Measurements from ENCODE around the gene POR.
"Not testable (repeated sequence)": the region's sequence is repeated elsewhere in the genome, so short reads cannot be mapped to it uniquely, and the experiment has no call there.

Gene POR

DNA sequence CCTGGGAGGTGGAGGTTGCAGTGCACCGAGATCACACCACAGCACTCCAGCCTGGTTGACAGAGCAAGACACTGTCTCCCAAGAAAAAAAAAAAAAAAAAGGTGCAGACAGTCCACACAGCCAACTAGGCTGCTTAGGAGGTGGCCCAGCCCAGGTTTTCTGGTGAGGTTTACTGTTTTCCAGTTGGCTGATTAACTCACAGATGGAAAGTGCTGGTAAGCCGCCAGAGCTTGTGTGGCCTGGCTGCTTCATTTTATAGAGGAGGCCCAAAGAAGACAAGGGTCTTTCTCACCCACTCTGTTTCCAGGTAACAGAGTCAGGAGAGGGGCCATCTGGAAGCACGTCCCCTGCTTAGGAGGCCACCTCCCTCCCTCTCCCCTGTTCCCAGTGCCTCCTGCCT is 29.9 kb upstream of the POR start:
- no peak for DNase-seq

DNA sequence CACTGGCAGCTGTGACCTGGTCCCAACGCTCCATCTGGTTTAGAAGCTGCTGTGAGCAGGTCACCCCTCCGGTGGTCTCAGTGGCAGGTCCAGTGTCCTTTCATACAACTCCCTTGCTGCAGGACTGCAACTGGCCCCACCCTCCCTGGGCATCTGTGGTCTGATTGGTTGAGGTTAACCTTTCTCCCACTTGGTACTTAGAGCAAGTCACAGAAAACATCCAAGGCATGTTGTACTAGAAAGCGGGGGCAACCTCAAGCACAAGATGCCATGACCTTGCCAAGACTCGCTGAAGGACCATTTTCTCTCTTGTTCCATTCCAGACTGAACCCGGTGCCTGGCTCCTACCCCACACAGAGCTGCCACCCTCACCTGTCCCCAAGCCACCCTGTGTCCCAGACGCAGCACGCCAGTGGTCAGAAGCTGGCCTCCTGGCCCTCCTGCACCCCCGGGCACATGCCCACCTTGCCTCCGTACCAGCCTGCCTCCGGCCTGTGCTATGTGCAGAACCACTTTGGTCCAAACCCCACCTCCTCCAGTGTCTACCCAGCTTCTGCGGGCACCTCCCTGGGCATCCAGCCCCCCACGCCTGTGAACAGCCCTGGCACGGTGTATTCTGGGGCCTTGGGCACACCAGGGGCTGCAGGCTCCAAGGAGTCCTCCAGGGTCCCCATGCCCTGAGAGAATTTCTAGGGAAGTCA is 27.1 kb upstream of the POR start:
- DNase-seq, result no peak

GRCh38 chr7:75888464-75889222 is 26.3 kb upstream of the POR start:
- no peak for DNase-seq

GRCh38 chr7:75889223-75889825 is 25.6 kb upstream of the POR start:
- no peak for DNase-seq

GRCh38 chr7:75889826-75890225 is 25.1 kb upstream of the POR start:
- DNase-seq, result no peak

- DNase-seq, result not testable (repeated sequence)
Observed at GRCh38 chr7:75891237-75891636, 23.7 kb upstream of the POR start.

DNA sequence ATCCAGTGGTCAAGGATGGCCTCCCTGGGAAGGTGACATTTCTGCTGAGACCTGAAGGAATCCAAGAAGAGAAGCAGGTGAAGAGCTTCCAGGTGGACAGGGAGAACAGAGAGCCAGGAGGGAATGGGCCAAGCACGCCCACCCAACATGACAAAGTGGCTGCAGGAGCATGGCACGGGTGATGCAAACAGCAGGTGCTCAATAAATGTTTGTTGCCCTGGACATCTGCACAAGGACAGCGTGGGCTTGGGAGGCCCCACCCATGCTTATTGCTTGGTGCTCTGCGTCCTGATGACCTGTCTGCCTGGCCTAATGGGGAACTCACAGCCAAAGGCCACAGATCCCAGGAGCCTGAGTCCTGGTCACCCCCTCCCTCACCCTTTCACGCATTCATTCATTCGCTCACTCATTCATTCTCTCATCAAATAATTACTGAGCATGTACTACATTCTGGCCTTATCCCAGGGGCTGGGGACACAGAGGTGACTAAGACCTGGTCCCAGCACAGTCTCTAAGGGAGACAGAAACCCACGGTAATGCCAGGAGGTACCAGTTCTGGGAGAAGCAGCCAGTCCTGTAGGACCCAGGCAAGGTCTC is 23.0 kb upstream of the POR start:
- no peak for DNase-seq

GRCh38 chr7:75892634-75893272 is 22.2 kb upstream of the POR start:
- DNase-seq, result no peak

DNA sequence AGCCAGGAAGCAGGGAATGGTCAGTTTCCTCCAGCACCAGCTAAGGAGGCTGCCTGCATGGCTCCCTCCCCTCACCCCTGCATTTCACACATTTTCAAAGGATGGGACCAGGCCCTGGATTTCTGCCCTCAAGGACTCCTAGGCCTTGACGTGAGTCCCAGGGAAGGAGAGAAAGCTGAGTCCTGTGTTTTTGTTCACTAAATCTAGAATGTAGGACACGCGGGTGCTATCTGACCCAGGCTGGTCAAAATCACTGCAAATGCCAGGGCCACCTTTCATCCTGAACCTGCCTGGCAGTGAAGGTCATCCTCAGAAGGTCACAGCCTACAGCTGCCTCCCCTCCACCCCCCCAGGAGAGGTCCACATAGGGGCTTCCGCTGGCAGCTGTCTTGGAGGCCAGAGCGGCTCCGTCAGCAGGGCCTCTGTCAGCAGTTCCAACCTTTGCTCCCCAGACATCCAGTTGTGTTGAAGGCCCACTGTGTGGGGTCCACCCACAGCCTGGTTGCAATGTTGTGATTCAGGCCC is 18.1 kb upstream of the POR start:
- no peak for DNase-seq

DNA sequence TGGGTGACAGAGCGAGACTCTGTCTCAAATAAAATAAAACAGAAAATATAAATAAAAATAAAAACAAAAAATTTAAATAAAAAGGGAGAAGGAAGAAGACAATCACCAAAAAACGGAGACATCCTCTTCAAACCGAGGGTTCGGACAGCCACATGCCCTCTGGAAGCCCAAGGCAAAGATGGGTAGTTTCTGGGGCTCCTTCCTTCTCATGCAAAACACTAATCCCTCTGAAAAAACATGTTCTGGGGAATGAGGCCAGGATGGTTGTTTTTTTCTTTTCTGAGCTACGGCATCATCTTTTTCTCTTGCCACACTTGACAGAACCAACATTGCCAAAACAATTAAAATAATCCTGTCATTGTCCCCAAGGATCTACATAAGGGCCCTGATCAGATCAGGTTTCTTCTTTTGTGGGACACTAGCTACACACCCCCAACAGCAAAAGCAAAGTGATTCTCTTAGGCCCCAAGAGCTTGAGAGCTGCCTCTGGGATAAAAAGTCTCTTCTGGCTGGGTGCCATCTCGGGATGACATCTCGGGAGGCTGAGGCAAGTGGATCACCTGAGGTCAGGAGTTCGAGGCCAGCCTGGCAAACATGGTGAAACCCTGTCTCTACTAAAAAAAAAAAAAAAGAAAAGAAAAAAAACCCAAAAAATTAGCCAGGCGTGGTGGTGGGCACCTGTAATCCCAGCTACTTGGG is 14.2 kb upstream of the POR start:
- DNase-seq, result no peak

- DNase-seq, result no peak
Observed at GRCh38 chr7:75905785-75906604, 9.0 kb upstream of the POR start.

GRCh38 chr7:75906991-75907667 is 7.8 kb upstream of the POR start:
- DNase-seq, result no peak

DNA sequence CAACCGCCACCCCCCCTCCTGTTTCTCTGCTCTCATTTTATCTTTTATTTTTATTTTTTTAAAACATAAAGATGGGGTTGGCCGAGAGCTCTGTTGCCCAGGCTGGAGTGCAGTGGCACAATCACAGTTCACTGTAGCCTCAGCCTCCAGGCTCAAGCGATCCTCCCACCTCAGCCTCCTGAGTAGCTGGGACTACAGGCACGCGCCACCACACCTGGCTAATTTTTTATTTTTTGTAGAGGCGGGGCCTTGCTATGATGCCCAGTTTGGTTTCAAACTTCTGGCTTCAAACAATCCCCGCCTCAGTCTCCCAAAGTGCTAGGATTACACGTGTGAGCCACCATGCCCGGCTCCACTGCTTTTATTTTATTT is 7.3 kb upstream of the POR start:
- not testable (repeated sequence) for DNase-seq

DNA sequence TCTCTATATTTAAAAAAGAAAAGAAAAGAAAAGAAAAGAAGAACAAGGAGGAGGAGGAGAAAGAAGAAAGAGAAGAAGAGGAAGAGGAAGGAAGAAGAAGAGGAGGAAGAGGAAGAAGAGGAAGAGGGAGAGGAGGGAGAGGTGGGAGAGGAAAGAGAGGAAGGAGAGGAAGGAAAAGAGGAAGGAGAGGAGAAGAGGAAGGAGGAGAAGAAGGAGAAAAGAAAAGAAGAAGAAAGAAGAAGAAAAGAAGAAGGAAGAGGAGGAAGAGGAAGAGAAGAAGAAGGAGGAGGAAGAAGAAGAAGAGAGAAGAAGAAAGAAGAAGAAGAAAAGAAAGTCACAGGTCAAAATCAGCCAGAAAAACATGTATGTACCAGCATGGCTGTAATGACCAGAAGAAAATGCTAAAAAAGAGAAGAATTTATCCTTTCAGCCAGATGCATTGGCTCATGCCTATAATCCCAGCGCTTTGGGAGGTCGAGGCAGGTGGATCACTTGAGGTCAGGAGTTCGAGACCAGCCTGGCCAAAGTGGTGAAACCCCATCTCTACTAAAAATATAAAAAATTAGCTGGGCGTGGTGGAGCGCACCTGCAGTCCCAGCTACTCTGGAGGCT is 5.3 kb upstream of the POR start:
- DNase-seq, result no peak

DNA sequence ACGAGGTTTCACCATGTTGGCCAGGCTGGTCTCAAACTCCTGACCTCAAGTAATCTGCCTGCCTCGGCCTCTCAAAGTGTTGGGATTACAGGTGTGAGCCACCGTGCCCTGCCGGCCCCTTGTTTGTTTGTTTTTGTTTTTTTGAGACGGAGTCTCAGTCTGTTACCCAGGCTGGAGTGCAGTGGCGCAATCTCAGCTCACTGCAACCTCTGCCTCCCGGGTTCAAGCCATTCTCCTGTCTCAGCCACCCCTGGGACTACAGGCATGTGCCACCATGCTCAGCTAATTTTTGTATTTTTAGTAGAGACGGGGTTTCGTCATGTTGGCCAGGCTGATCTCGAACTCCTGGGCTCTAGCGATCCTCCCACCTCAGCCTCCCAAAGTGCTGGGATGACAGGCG is 3.8 kb upstream of the POR start:
- DNase-seq, result not testable (repeated sequence)

- DNase-seq, result no peak
Observed at GRCh38 chr7:75913437-75913836, 1.5 kb upstream of the POR start.

DNA sequence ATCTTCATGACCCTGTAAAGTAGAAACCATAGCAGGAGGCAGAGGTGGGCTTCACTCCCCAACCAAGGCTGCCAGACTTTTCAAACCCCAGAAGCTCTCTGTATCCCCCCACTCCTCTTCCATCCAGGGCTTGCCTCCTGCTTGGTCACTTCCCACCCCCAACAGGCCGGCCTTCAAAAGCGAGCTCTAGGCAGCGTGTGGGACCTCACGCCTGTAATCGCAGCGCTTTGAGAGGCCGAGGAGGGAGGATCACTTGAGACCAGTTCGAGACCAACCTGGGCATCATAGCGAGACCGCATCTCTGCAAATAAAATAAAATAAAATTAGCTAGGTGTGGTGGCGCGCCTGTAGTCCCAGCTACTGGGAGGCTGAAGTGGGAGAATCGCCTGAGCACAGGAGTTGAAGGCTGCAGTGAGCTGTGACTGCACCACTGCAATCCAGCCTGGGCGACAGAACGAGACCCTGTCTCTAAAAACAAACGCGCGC is 743 bp upstream of the POR start:
- no peak for DNase-seq

GRCh38 chr7:75915416-75916156 is 631 bp downstream of the POR start:
- no peak for DNase-seq

DNA sequence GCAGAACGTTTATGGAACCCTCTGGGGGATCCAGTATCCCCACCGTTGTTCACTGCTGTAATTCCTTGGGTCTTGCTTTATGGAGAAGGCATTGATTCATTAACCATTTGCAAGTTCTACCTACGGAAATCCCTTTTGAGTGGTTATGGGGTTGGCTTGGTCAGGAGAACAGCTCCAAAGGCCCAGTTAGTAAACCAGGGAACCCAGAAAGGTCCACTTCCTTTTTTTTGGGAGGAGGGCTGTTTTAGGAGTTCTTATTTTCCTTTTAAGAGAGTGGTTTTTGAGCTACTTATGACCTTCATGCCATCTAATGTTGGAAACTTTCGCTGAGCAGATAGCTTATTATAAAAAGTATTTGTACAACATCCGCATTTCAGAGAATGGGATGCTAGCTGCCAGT is 1.3 kb downstream of the POR start:
- no peak for DNase-seq

Measured in activated naive CD4-positive, alpha-beta T cell treated with Interleukin-2 at 50 U/mL for 16 hours (primary cell).